ENCODE measurements around the gene KCNQ2.

DNA sequence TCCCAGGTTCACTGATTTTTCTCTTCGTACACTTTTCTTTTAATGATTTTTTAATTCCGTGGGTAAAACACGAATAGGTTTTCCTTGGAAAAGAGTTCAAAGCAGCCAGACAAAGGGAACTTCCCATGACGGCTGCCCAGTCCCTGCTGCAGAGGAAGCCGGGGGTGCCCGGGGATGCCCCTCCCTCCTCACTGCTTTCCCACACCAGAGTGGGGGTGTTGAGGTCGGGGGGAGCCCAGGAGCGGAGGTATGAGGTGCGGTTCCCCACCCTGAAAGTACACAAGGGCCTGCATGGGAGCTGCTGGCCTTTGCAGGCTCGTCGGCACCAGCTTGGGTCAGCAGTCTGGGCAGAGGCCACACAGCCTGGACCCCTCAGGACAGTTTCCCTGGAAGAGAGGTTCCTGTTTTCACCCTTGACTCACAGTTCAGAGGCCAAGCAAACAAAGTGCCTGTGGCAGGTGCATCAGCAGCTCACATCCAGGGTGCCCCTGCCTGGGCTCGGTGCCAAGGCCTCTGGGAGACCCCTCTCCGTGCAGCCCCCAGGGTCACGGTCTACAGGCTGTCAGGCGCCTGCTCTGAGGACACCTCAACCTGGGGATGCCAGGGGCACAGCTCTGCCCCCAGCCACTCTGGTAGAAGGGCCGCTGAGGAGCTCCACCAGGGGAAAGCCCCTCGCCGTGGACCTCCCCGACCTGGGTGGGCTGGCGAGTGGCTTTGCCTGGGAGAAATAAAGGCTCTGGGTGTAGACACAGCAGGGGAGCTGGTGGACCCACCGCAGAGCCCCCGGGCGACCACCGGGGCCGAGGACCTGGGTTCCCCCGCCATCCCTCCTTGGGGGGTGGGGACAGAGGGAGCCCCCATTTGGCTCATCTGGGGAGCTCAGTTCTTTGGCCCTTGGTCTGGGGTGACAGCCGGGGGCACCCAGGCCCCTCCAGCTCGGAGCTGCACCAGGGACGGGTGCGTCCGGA, 95.9 kb downstream of the KCNQ2 start:
- TF ChIP-seq, protein P1, sequence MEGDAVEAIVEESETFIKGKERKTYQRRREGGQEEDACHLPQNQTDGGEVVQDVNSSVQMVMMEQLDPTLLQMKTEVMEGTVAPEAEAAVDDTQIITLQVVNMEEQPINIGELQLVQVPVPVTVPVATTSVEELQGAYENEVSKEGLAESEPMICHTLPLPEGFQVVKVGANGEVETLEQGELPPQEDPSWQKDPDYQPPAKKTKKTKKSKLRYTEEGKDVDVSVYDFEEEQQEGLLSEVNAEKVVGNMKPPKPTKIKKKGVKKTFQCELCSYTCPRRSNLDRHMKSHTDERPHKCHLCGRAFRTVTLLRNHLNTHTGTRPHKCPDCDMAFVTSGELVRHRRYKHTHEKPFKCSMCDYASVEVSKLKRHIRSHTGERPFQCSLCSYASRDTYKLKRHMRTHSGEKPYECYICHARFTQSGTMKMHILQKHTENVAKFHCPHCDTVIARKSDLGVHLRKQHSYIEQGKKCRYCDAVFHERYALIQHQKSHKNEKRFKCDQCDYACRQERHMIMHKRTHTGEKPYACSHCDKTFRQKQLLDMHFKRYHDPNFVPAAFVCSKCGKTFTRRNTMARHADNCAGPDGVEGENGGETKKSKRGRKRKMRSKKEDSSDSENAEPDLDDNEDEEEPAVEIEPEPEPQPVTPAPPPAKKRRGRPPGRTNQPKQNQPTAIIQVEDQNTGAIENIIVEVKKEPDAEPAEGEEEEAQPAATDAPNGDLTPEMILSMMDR (IDR thresholded peaks at IDR 0.05) = no peak
- TF ChIP-seq POLR2A (IDR thresholded peaks at IDR 0.05) = no peak

Data from testis (tissue), 2 donors.